Effector memory CD8-positive, alpha-beta T cell (primary cell): Measurements from ENCODE around the gene FGD1.
"Not testable (repeated sequence)": the region's sequence is repeated elsewhere in the genome, so short reads cannot be mapped to it uniquely, and the experiment has no call there.

Experiments used
- ATAC-seq: fragments of 150-1000 bp; cut with Tn5 transposase; replicated peaks from 2 replicates; pipeline ENCODE4 v1.10.0; 2021; ENCODE audit warnings: mild to moderate bottlenecking, moderate library complexity
- DNase-seq, 3 experiments: peaks; one replicate each; pipeline ENCODE4 v3.0.0; 2021
- H3K27ac Mint-ChIP-seq, 2 donors: one replicate each; pipeline ENCODE4 v1.8.0; 2022; ENCODE audit warnings: mild to moderate bottlenecking in 2 of 2, mixed read lengths in 2 of 2, moderate library complexity in 2 of 2
- H3K27me3 Mint-ChIP-seq, 2 donors: one replicate each; pipeline ENCODE4 v1.8.0; 2022; ENCODE audit warnings: mixed read lengths in 2 of 2
- H3K36me3 Mint-ChIP-seq: one replicate; pipeline ENCODE4 v1.8.0; 2022; ENCODE audit warnings: mild to moderate bottlenecking, moderate library complexity, mixed read lengths; ENCODE audit not compliant: insufficient read depth
- H3K4me1 Mint-ChIP-seq, 2 donors: one replicate each; pipeline ENCODE4 v1.8.0; 2022; ENCODE audit warnings: low read depth in 2 of 2, mixed read lengths in 2 of 2
- H3K4me3 Mint-ChIP-seq, 2 donors: one replicate each; pipeline ENCODE4 v1.8.0; 2022; ENCODE audit warnings: mild to moderate bottlenecking in 2 of 2, mixed read lengths in 2 of 2, moderate library complexity in 2 of 2
- H3K9me3 Mint-ChIP-seq, 2 donors: one replicate each; pipeline ENCODE4 v1.8.0; 2022; ENCODE audit warnings: mixed read lengths in 2 of 2

The FGD1 gene

GRCh38 chrX:54492340-54492739, 3.7 kb downstream of the FGD1 start:
- peaks cover 0 to 5% of the 10 kb centered on the region in 2 donors for H3K4me1 Mint-ChIP-seq
- H3K4me3 Mint-ChIP-seq = no peak overlapping the region
- DNase-seq (no peak), ATAC-seq (no peak)
- no peaks in the 10 kb centered on the region for H3K36me3 Mint-ChIP-seq
- no peak overlapping the region for H3K27ac Mint-ChIP-seq
- H3K9me3 Mint-ChIP-seq = peaks cover 0 to 2% of the 10 kb centered on the region in 2 donors
- peaks cover 32 to 38% of the 10 kb centered on the region in 2 donors for H3K27me3 Mint-ChIP-seq

GRCh38 chrX:54489819-54490218, 6.2 kb downstream of the FGD1 start:
- not testable (repeated sequence) for DNase-seq, H3K9me3 Mint-ChIP-seq, H3K4me1 Mint-ChIP-seq, H3K36me3 Mint-ChIP-seq, H3K27ac Mint-ChIP-seq, H3K4me3 Mint-ChIP-seq, ATAC-seq
- H3K27me3 Mint-ChIP-seq = peaks cover 22 to 24% of the 10 kb centered on the region in 2 donors

DNA sequence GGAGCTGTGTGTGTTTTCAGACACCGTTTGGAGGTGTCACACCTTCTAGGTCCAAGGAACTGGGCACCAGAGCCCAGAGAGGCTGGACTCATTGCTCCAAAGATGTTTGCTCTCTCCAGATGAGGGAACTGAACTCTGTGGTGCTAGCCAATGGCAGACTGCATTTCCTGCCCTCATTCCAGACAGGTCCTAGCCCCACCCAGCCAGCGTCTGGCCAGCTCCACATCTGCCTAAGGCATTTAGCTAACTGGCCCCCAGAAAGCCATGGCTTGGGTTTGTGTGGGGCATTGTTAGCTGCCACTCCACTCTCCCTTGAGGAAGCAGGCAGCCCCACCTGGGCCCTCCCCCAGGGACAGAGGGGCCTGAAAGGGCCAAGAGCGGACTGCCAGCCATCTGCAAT, 11.4 kb downstream of the FGD1 start:
- ATAC-seq = no peak

DNA sequence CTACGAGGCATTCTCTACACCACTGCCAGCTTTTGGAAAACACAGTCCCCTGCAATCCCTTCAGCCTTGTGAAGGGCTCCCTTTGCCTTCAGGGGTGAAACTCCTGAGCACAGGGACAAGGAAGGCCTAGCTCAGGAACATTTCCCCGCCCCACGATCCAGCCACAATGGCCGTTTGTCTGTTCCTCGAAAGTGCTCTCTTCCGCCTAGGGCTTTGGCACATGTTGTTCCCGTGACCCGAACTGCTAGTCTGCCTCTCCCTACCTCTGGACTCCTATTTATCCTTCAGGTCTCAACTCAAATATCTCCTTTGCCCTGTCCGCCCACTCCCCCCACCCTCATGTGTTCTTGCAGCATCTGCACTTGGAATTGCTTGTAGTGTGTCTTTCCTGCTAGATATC, 12.1 kb downstream of the FGD1 start:
- Mint-ChIP-seq H3K4me3 (no peak overlapping the region), H3K36me3 (no peaks in the 10 kb centered on the region), H3K4me1 (no peaks in the 10 kb centered on the region), H3K9me3 (no peaks in the 10 kb centered on the region), H3K27ac (no peak overlapping the region), H3K27me3 (peaks cover 0 to 17% of the 10 kb centered on the region in 2 donors)
- no peak for ATAC-seq
- no peak for DNase-seq

More for the DNA sequence above, 11.4 kb downstream of the FGD1 start:
- H3K27me3 Mint-ChIP-seq = peaks cover 0 to 17% of the 10 kb centered on the region in 2 donors
- no peak overlapping the region for H3K27ac Mint-ChIP-seq
- H3K4me3 Mint-ChIP-seq = no peak overlapping the region
- H3K9me3 Mint-ChIP-seq = no peaks in the 10 kb centered on the region
- no peaks in the 10 kb centered on the region for H3K36me3 Mint-ChIP-seq
- no peaks in the 10 kb centered on the region for H3K4me1 Mint-ChIP-seq
- no peak for DNase-seq

- Mint-ChIP-seq H3K9me3 (no peaks in the 10 kb centered on the region), H3K4me3 (no peak overlapping the region), H3K27ac (no peak overlapping the region), H3K4me1 (no peaks in the 10 kb centered on the region), H3K27me3 (peaks cover 0 to 17% of the 10 kb centered on the region in 2 donors), H3K36me3 (no peaks in the 10 kb centered on the region)
- ATAC-seq (no peak), DNase-seq (no peak)
Observed at GRCh38 chrX:54482839-54483593, 13.0 kb downstream of the FGD1 start.

GRCh38 chrX:54479136-54480111, 16.6 kb downstream of the FGD1 start:
- no peak for DNase-seq
- H3K9me3 Mint-ChIP-seq = no peaks in the 10 kb centered on the region
- ATAC-seq = no peak
- no peak overlapping the region for H3K27ac Mint-ChIP-seq
- H3K4me1 Mint-ChIP-seq = no peaks in the 10 kb centered on the region
- peaks cover 0 to 18% of the 10 kb centered on the region in 2 donors for H3K27me3 Mint-ChIP-seq
- H3K36me3 Mint-ChIP-seq = no peaks in the 10 kb centered on the region
- H3K4me3 Mint-ChIP-seq = no peak overlapping the region

GRCh38 chrX:54473993-54474859, 21.8 kb downstream of the FGD1 start:
- H3K27me3 Mint-ChIP-seq = peaks cover 0 to 6% of the 10 kb centered on the region in 2 donors
- DNase-seq = no peak
- H3K36me3 Mint-ChIP-seq = no peaks in the 10 kb centered on the region
- ATAC-seq = no peak
- no peak overlapping the region for H3K27ac Mint-ChIP-seq
- no peaks in the 10 kb centered on the region for H3K9me3 Mint-ChIP-seq
- no peak overlapping the region for H3K4me3 Mint-ChIP-seq
- no peaks in the 10 kb centered on the region for H3K4me1 Mint-ChIP-seq

- DNase-seq = no peak
- H3K4me1 Mint-ChIP-seq = no peaks in the 10 kb centered on the region
- H3K27me3 Mint-ChIP-seq = no peaks in the 10 kb centered on the region
- no peaks in the 10 kb centered on the region for H3K9me3 Mint-ChIP-seq
- H3K27ac Mint-ChIP-seq = no peak overlapping the region
- no peak for ATAC-seq
- no peaks in the 10 kb centered on the region for H3K36me3 Mint-ChIP-seq
- no peak overlapping the region for H3K4me3 Mint-ChIP-seq
Observed at GRCh38 chrX:54470054-54470760, 25.8 kb downstream of the FGD1 start.

- H3K4me3 Mint-ChIP-seq = no peak overlapping the region
- DNase-seq = no peak
Observed at GRCh38 chrX:54452920-54453319, 43.1 kb downstream of the FGD1 start.

GRCh38 chrX:54449929-54450328, 46.1 kb downstream of the FGD1 start:
- no peak overlapping the region for H3K4me3 Mint-ChIP-seq
- H3K27me3 Mint-ChIP-seq = no peaks in the 10 kb centered on the region
- peaks cover 0 to 2% of the 10 kb centered on the region in 2 donors for H3K4me1 Mint-ChIP-seq
- H3K9me3 Mint-ChIP-seq = no peaks in the 10 kb centered on the region
- ATAC-seq (no peak), DNase-seq (no peak)
- H3K27ac Mint-ChIP-seq = peak overlapping the region in 1 of 2 donors; percentile 55
- H3K36me3 Mint-ChIP-seq = peaks cover 10% of the 10 kb centered on the region

More at GRCh38 chrX:54452920-54453319, 43.1 kb downstream of the FGD1 start:
- Mint-ChIP-seq H3K9me3 (no peaks in the 10 kb centered on the region), H3K27ac (no peak overlapping the region), H3K36me3 (no peaks in the 10 kb centered on the region), H3K4me1 (peaks cover 0 to 2% of the 10 kb centered on the region in 2 donors), H3K27me3 (no peaks in the 10 kb centered on the region)
- ATAC-seq = no peak

GRCh38 chrX:54447461-54447860, 48.6 kb downstream of the FGD1 start:
- Mint-ChIP-seq H3K4me1 (peaks cover 12 to 13% of the 10 kb centered on the region in 2 donors), H3K9me3 (no peaks in the 10 kb centered on the region), H3K27ac (no peak overlapping the region), H3K36me3 (peaks cover 15% of the 10 kb centered on the region), H3K4me3 (no peak overlapping the region), H3K27me3 (no peaks in the 10 kb centered on the region)
- DNase-seq = no peak
- ATAC-seq = no peak

DNA sequence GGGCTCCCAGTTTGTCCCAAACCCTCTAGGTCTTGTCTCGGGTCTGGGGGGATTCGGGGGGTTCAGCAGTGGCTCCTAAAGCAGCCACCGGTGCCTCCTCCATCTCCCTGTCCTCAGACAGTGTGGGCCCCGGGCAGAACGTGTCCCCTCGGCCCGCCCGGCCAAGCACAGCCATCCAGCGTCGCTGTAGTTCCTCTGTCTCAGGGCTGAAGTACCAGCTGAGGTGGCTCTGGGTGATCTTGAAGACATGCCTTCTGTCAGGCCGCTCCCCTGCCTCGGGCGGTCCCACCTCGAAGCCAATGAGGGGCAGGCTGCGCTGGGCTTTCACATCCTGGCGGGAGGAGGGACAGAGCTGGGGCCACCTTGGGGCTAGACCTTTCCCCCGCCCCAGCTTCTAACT, 50.0 kb downstream of the FGD1 start:
- Mint-ChIP-seq H3K27me3 (no peaks in the 10 kb centered on the region), H3K9me3 (no peaks in the 10 kb centered on the region), H3K36me3 (peaks cover 15% of the 10 kb centered on the region), H3K4me3 (no peak overlapping the region), H3K4me1 (peaks cover 23 to 24% of the 10 kb centered on the region in 2 donors), H3K27ac (no peak overlapping the region)
- DNase-seq (no peak), ATAC-seq (no peak)
